Cardiac muscle cell (in vitro differentiated cells and primary cell): ENCODE data around the gene PGM1. TPM values are rescaled to one million over a fixed set of nuclear protein-coding genes. Genes with fewer than 3 reads are reported as not detected.

Source experiments
- DNase-seq, 2 donors: peaks; one replicate each; pipeline versions ENCODE4 v3.0.0 to v3.0.0-alpha.2; 2010 to 2017; ENCODE audit warnings: low read depth in 1 of 2, low spot score in 1 of 2
- H3K27ac ChIP-seq: fragments of 200-600 bp; sonication (generic); 2 replicates; pipeline ENCODE4 v1.5.1; 2016
- H3K27me3 ChIP-seq: fragments of 200-600 bp; sonication (generic); 2 replicates; pipeline ENCODE4 v1.6.0; 2016; ENCODE audit warnings: control low read depth
- H3K36me3 ChIP-seq: fragments of 200-600 bp; sonication (generic); 2 replicates; pipeline ENCODE4 v1.5.1; 2016; ENCODE audit warnings: control low read depth
- H3K4me1 ChIP-seq: fragments of 200-600 bp; sonication (generic); 2 replicates; pipeline ENCODE4 v1.8.1; 2017; ENCODE audit warnings: low read depth, mild to moderate bottlenecking, mixed run types
- H3K4me3 ChIP-seq: fragments of 200-600 bp; sonication (generic); 2 replicates; pipeline ENCODE4 v1.5.1; 2016; ENCODE audit warnings: mild to moderate bottlenecking
- H3K9me3 ChIP-seq: fragments of 200-600 bp; sonication (generic); 2 replicates; pipeline ENCODE4 v1.5.1; 2017; ENCODE audit warnings: low read depth, mild to moderate bottlenecking, control low read depth
- CTCF ChIP-seq: IDR thresholded peaks from 2 replicates; pipeline ENCODE4 v1.5.1; 2012; ENCODE audit warnings: low read depth, mild to moderate bottlenecking, low read length
- polyA plus RNA-seq: library from polyadenylated mRNA; unstranded; fragments of >200 nt; fragmentation: Nextera tagmentation; extraction: Ambion mirVana; gene quantifications from 2 replicates; pipeline ENCODE4 v1.2.1, GENCODE V29; 2016
- total RNA-seq: library from RNA; depleted of rRNA; stranded (reverse); fragments of >200 nt; gene quantifications from 2 replicates; pipeline ENCODE4 v1.2.3, GENCODE V29; 2016

PGM1 gene
- total and polyA plus RNA-seq, 2 experiments from 2014 or later = 277 to 344 TPM

GRCh38 chr1:63632110-63632509 is 38.9 kb downstream of the PGM1 start:
- H3K27me3 ChIP-seq = no peaks in the 10 kb centered on the region
- peaks cover 52% of the 10 kb centered on the region for H3K36me3 ChIP-seq
- H3K27ac ChIP-seq = no peak overlapping the region
- no peaks in the 10 kb centered on the region for H3K4me1 ChIP-seq
- no peak for TF ChIP-seq CTCF
- no peak overlapping the region for H3K4me3 ChIP-seq
- no peak for DNase-seq
- H3K9me3 ChIP-seq = no peaks in the 10 kb centered on the region

GRCh38 chr1:63633281-63633680 is 40.1 kb downstream of the PGM1 start:
- Histone ChIP-seq H3K4me3 (no peak overlapping the region), H3K27ac (no peak overlapping the region), H3K36me3 (peaks cover 62% of the 10 kb centered on the region), H3K4me1 (no peaks in the 10 kb centered on the region), H3K27me3 (no peaks in the 10 kb centered on the region), H3K9me3 (no peaks in the 10 kb centered on the region)
- no peak for TF ChIP-seq CTCF
- no peak for DNase-seq

- no peaks in the 10 kb centered on the region for H3K27me3 ChIP-seq
- H3K4me1 ChIP-seq = no peaks in the 10 kb centered on the region
- peaks cover 69% of the 10 kb centered on the region for H3K36me3 ChIP-seq
- no peaks in the 10 kb centered on the region for H3K9me3 ChIP-seq
- no peak for TF ChIP-seq CTCF
- H3K27ac ChIP-seq = no peak overlapping the region
- no peak for DNase-seq
- no peak overlapping the region for H3K4me3 ChIP-seq
Measured at GRCh38 chr1:63634471-63634870, 41.3 kb downstream of the PGM1 start.

- Histone ChIP-seq H3K36me3 (peaks cover 70% of the 10 kb centered on the region), H3K4me3 (no peak overlapping the region), H3K9me3 (no peaks in the 10 kb centered on the region), H3K4me1 (no peaks in the 10 kb centered on the region), H3K27ac (no peak overlapping the region), H3K27me3 (no peaks in the 10 kb centered on the region)
- DNase-seq = peak in 1 of 2 donors; percentile 52
- TF ChIP-seq CTCF = no peak
Measured at GRCh38 chr1:63635681-63636080, 42.5 kb downstream of the PGM1 start.

- H3K9me3 ChIP-seq = no peaks in the 10 kb centered on the region
- DNase-seq = no peak
- H3K27ac ChIP-seq = no peak overlapping the region
- H3K27me3 ChIP-seq = no peaks in the 10 kb centered on the region
- TF ChIP-seq CTCF = no peak
- peaks cover 65% of the 10 kb centered on the region for H3K36me3 ChIP-seq
- no peaks in the 10 kb centered on the region for H3K4me1 ChIP-seq
- H3K4me3 ChIP-seq = no peak overlapping the region
Measured at GRCh38 chr1:63636192-63637105, 43.2 kb downstream of the PGM1 start.
